RWPE2 (cell line): ENCODE measurements around the gene CDK5.

Experiments
- ATAC-seq: fragments of 200-7000 bp; cut with Tn5 transposase; 3 replicates; pipeline ENCODE4 v1.9.1; 2021; ENCODE audit warnings: low read depth
- DNase-seq: peaks from one replicate; pipeline ENCODE4 v3.0.0-alpha.2; 2020; ENCODE audit warnings: low spot score
- H3K27ac ChIP-seq: fragments of 450-650 bp; 2 replicates; pipeline ENCODE4 v1.5.1; 2017; ENCODE audit warnings: mild to moderate bottlenecking; ENCODE audit not compliant: poor library complexity, severe bottlenecking
- H3K27me3 ChIP-seq: fragments of 250-450 bp; sonication (Bioruptor Pico); 2 replicates; pipeline ENCODE4 v1.5.1; 2021; ENCODE audit warnings: mild to moderate bottlenecking, moderate library complexity; ENCODE audit not compliant: insufficient read depth, poor library complexity, severe bottlenecking
- H3K36me3 ChIP-seq: fragments of 250-450 bp; sonication (Bioruptor Pico); 2 replicates; pipeline ENCODE4 v1.5.1; 2020; ENCODE audit warnings: low read depth, mild to moderate bottlenecking, moderate library complexity
- H3K4me1 ChIP-seq: fragments of 250-450 bp; sonication (Bioruptor Pico); 2 replicates; pipeline ENCODE4 v1.5.1; 2021; ENCODE audit warnings: mild to moderate bottlenecking, moderate library complexity; ENCODE audit not compliant: insufficient read depth, poor library complexity, severe bottlenecking
- H3K4me3 ChIP-seq: fragments of 250-450 bp; sonication (Bioruptor Pico); 2 replicates; pipeline ENCODE4 v1.5.1; 2021; ENCODE audit warnings: mild to moderate bottlenecking, moderate library complexity; ENCODE audit not compliant: severe bottlenecking
- H3K9me3 ChIP-seq: fragments of 250-450 bp; sonication (Bioruptor Pico); 2 replicates; pipeline ENCODE4 v1.5.1; 2021; ENCODE audit warnings: mild to moderate bottlenecking, moderate library complexity; ENCODE audit not compliant: severe bottlenecking
- TF ChIP-seq, protein P1 (sequence below): fragments of 450-650 bp; IDR thresholded peaks from one replicate; pipeline ENCODE4 v1.5.1; 2017; ENCODE audit warnings: mild to moderate bottlenecking, moderate library complexity; ENCODE audit not compliant: poor library complexity, severe bottlenecking

The CDK5 gene

DNA sequence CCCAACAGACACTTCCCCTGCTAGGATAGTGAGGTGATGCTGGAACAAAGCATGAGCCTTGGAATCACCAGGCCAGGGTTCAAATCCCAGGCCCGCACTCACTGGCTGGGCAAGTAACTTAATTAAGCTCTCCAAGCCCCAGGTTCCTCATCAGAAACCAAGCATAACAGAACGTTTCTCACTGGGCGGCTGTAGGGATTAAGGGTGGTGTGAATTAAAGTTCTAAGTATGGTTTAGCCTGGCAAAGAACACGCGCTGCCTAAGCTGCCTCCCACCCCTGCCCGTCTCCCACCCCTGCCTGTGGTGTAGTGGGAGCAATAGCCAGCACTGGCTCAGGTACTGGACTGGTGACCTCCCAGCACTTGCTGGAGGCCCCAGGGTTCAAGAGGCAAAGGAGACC is 7.3 kb upstream of the CDK5 start:
- no peak for ATAC-seq
- Histone ChIP-seq H3K4me1 (peaks cover 24% of the 10 kb centered on the region), H3K9me3 (no peaks in the 10 kb centered on the region), H3K4me3 (no peak overlapping the region), H3K27ac (no peak overlapping the region), H3K27me3 (no peaks in the 10 kb centered on the region), H3K36me3 (peaks cover 54% of the 10 kb centered on the region)
- no peak for DNase-seq
- TF ChIP-seq, protein P1, sequence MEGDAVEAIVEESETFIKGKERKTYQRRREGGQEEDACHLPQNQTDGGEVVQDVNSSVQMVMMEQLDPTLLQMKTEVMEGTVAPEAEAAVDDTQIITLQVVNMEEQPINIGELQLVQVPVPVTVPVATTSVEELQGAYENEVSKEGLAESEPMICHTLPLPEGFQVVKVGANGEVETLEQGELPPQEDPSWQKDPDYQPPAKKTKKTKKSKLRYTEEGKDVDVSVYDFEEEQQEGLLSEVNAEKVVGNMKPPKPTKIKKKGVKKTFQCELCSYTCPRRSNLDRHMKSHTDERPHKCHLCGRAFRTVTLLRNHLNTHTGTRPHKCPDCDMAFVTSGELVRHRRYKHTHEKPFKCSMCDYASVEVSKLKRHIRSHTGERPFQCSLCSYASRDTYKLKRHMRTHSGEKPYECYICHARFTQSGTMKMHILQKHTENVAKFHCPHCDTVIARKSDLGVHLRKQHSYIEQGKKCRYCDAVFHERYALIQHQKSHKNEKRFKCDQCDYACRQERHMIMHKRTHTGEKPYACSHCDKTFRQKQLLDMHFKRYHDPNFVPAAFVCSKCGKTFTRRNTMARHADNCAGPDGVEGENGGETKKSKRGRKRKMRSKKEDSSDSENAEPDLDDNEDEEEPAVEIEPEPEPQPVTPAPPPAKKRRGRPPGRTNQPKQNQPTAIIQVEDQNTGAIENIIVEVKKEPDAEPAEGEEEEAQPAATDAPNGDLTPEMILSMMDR, result no peak

DNA sequence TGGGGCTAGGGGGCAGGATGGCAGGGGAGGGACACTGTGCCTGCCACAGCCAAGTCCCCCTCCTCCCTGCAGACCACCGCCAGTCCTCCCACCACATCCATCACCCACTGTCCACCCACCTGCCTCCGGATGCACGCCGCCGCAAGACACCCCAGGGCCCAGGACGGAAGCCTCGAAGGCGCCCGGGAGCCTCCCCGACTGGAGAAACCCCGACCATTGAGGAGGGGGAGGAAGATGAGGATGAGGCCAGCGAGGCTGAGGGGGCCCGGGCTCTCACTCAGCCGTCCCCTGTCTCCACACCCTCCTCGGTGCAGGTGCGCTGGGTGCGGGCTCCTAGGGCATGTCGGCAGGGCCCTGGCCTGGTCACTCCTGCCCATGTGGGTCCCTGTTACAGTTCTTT is 6.8 kb upstream of the CDK5 start:
- DNase-seq, result no peak
- Histone ChIP-seq H3K27me3 (no peaks in the 10 kb centered on the region), H3K4me3 (no peak overlapping the region), H3K4me1 (peaks cover 24% of the 10 kb centered on the region), H3K9me3 (no peaks in the 10 kb centered on the region), H3K27ac (no peak overlapping the region), H3K36me3 (peaks cover 49% of the 10 kb centered on the region)
- TF ChIP-seq, protein P1, result no peak
- ATAC-seq, result no peak

DNA sequence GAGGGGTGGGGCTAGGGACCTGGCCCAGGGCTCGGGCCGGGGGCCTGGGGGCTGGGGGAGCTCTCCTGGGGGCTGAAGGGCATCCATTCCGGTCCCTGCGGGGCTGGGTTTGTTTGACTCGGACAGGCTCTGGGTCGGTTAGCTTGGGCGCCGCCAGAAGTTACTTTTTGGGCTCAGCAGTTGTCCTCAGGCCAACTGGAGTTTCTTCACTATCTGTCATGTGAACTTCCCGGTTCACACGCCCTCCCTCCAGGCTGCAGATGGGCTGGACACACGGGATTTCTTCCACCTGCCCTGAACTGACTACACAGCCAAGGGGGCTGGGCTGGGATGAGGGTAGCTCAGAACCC is 5.5 kb upstream of the CDK5 start:
- no peaks in the 10 kb centered on the region for H3K9me3 ChIP-seq
- DNase-seq (no peak), ATAC-seq (peak; percentile 3; the same call in 1 of the 3 replicates)
- peak overlapping the region; percentile 86 for H3K27ac ChIP-seq
- peaks cover 39% of the 10 kb centered on the region for H3K36me3 ChIP-seq
- TF ChIP-seq, protein P1, result no peak
- H3K27me3 ChIP-seq, result no peaks in the 10 kb centered on the region
- H3K4me3 ChIP-seq, result no peak overlapping the region
- H3K4me1 ChIP-seq, result peaks cover 28% of the 10 kb centered on the region

DNA sequence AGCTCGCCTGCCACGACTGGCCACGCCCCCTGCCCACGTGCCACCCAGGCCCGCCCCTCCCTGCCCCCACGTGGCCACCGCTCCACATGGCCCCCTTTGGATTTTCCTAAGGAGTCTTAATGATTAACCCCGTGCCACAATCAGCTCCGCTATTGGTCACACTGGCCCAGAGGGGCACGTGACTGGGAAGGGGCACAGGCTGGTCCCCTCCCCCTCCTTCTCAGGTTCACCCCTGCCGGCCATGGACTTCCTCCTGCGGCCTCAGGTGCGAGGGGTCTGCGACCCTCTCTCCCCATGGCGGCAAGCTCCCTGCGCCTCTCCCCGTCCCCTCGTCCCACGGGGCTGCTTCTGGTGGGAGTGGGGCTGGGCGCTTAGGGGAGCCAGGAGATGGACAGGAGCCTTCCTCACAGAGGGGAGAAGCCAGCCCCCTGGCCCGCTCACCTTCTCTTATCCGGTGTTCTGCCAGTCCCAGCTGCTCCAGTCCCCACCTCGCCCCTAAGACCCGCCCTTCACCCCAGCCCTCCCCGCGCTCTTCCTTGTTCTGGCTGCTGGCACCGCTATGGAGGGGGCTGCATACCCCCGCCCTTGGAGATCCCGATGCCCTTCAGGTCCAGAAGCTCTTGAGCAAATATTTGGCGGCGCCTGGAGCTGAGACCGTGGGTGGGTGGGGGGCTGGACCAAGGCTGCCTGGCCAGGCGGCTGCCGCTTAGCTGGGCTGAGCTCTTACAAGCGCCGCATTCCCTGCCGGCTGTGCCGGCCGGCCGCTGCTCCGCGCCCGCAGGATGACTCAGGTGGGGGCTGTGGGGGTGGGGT is 4.9 kb upstream of the CDK5 start:
- peak; percentile 30 for ATAC-seq
- Histone ChIP-seq H3K36me3 (peaks cover 34% of the 10 kb centered on the region), H3K4me1 (peaks cover 28% of the 10 kb centered on the region), H3K27me3 (no peaks in the 10 kb centered on the region), H3K4me3 (peak overlapping the region; percentile 18), H3K27ac (peak overlapping the region; percentile 86), H3K9me3 (no peaks in the 10 kb centered on the region)
- TF ChIP-seq, protein P1, result no peak
- no peak for DNase-seq

DNA sequence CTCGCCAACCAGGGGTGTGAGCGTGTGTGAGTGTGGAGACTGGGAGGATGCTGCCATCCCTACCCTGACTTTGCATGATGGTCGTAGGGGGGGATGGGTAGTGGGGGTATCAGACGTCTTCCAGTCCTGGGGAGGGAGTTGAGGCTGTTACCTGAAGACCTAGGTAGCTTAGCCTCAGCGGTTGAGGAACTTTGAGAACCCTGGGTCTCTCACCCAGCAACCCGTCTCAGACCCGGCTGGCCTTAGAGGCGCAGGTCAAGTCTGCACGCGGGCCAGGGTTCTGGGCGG is 4.4 kb upstream of the CDK5 start:
- Histone ChIP-seq H3K4me1 (peaks cover 28% of the 10 kb centered on the region), H3K27ac (peak overlapping the region; percentile 86), H3K4me3 (no peak overlapping the region), H3K36me3 (peaks cover 30% of the 10 kb centered on the region), H3K9me3 (no peaks in the 10 kb centered on the region), H3K27me3 (no peaks in the 10 kb centered on the region)
- ATAC-seq, result no peak
- DNase-seq, result no peak
- TF ChIP-seq, protein P1, result no peak
